ENCODE results near the gene STMN3.

DNA sequence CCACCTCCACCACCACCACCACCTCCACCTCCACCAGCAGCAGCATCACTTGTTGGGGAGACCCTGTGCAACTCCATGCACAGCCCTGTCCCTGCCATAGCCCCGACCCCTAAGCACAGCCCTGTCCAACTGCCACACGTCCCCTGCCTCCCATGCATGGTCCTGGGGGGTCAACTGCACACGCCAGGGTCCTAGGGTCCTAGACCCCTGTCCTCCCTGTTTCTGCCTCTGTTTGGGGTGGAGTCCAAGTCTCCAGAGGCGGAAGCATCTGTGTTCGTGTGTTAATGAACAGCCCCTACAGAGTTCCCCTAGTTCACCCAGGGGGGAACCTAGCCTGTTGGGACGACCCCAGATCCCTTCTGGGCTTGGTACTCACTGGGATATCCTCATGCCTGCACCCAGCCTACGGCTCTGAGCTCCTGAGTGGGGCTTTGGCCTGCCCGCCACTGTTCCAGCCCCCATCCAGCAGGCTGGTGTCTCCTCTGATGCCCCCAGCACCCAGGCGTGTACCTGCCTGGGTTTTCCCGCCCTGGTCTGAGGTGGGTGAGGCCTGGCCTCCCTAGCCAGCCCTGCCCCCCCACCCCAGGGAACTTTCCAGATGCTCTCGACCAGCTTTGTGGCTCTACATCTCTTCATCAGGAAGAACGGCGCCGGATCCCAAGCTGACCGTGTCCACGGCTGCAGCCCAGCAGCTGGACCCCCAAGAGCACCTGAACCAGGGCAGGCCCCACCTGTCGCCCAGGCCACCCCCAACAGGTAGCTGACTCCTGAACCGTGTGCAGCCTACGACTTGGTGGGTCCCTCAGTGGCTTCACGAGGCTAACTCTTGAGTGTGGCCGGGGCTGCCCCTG lies 40.7 kb upstream of the STMN3 start:
- TF ChIP-seq CTCF (IDR thresholded peaks at IDR 0.05) (no peak), POLR2AphosphoS5 (IDR thresholded peaks at IDR 0.05; ENCODE audit: low read depth, low read length) (no peak), SIN3A (IDR thresholded peaks at IDR 0.05; ENCODE audit: borderline replicate concordance, insufficient read depth, low read depth, low read length) (no peak), REST (IDR thresholded peaks at IDR 0.05; ENCODE audit: insufficient read depth in 1 of 2, low read depth in 2 of 2, low read length in 1 of 2) (no peak), TCF7L2 (IDR thresholded peaks at IDR 0.05; ENCODE audit: low read depth, low read length) (no peak)
